HEK293T (cell line): ENCODE data around the gene SCUBE1.

Experiments used
- CTCF ChIA-PET: fragments of 350-600 bp; formaldehyde crosslinking; extraction: SDS; loops from one replicate; lab custom pipeline; 2021; ENCODE audit warnings: antibody characterized with exemption, inconsistent platforms; lab: Yijun Ruan, JAX
- POLR2A ChIA-PET: fragments of 350-600 bp; formaldehyde crosslinking; extraction: SDS; loops from one replicate; lab custom pipeline; 2020; ENCODE audit warnings: antibody characterized with exemption, inconsistent platforms; lab: Yijun Ruan, JAX
- DNase-seq: peaks from one replicate; pipeline ENCODE4 v3.0.0; 2012; ENCODE audit warnings: mixed read lengths; ENCODE audit errors: extremely low spot score
- ARNT ChIP-seq: fragments of 450-650 bp; IDR thresholded peaks from 2 replicates; pipeline ENCODE4 v1.6.1; 2017; ENCODE audit warnings: mild to moderate bottlenecking
- BHLHE40 ChIP-seq: fragments of 450-650 bp; IDR thresholded peaks from 2 replicates; pipeline ENCODE4 v1.6.1; 2016; ENCODE audit warnings: mild to moderate bottlenecking, moderate library complexity, borderline replicate concordance
- CTBP1 ChIP-seq: fragments of 450-650 bp; IDR thresholded peaks from 2 replicates; pipeline ENCODE4 v1.6.1; 2016; ENCODE audit warnings: borderline replicate concordance
- ELF4 ChIP-seq: fragments of 450-650 bp; IDR thresholded peaks from 2 replicates; pipeline ENCODE4 v1.6.1; 2017; ENCODE audit warnings: antibody characterized with exemption
- FOXA1 ChIP-seq: fragments of 450-650 bp; IDR thresholded peaks from 2 replicates; pipeline ENCODE4 v1.6.1; 2016; ENCODE audit warnings: mild to moderate bottlenecking
- FOXK2 ChIP-seq: fragments of 450-650 bp; IDR thresholded peaks from 2 replicates; pipeline ENCODE4 v1.6.1; 2016; ENCODE audit warnings: mild to moderate bottlenecking
- FOXM1 ChIP-seq: fragments of 450-650 bp; IDR thresholded peaks from 2 replicates; pipeline ENCODE4 v1.6.1; 2017; ENCODE audit warnings: mild to moderate bottlenecking, borderline replicate concordance
- HDGF ChIP-seq: fragments of 450-650 bp; IDR thresholded peaks from 2 replicates; pipeline ENCODE4 v1.6.1; 2017; ENCODE audit warnings: antibody characterized with exemption, borderline replicate concordance
- L3MBTL2 ChIP-seq: fragments of 450-650 bp; conservative IDR thresholded peaks from 2 replicates; pipeline ENCODE4 v1.6.1; 2016; ENCODE audit warnings: mild to moderate bottlenecking
- LEF1 ChIP-seq: fragments of 450-650 bp; IDR thresholded peaks from 2 replicates; pipeline ENCODE4 v1.6.1; 2017; ENCODE audit warnings: mild to moderate bottlenecking, borderline replicate concordance
- NFRKB ChIP-seq: fragments of 450-650 bp; IDR thresholded peaks from 2 replicates; pipeline ENCODE4 v1.6.1; 2016; ENCODE audit warnings: mild to moderate bottlenecking, moderate library complexity
- SP1 ChIP-seq: fragments of 450-650 bp; IDR thresholded peaks from 2 replicates; pipeline ENCODE4 v1.6.1; 2017
- SUZ12 ChIP-seq: fragments of 450-650 bp; IDR thresholded peaks from 2 replicates; pipeline ENCODE4 v1.6.1; 2016; ENCODE audit warnings: mild to moderate bottlenecking
- TARDBP ChIP-seq: fragments of 450-650 bp; IDR thresholded peaks from 2 replicates; pipeline ENCODE4 v1.6.1; 2016
- ZNF384 ChIP-seq: fragments of 450-650 bp; IDR thresholded peaks from 2 replicates; pipeline ENCODE4 v1.6.1; 2016
- TF ChIP-seq, protein P1 (sequence below): fragments of 450-650 bp; IDR thresholded peaks from 2 replicates; pipeline ENCODE4 v1.6.1; 2016

The SCUBE1 gene

GRCh38 chr22:43159484-43160178 lies 183.5 kb downstream of the SCUBE1 start:
- ChIA-PET CTCF (interaction anchor here (0.5 kb wide), 1 partner anchor 53 kb away, joined by 3 read pairs; no protein-coding TSS in a partner anchor), POLR2A (interaction anchor here (0.6 to 1.3 kb wide), 2 partner anchors 28 to 201 kb away, joined by 3 to 6 read pairs; no protein-coding TSS in a partner anchor)
- peak; percentile 69 for DNase-seq
- TF ChIP-seq FOXM1, result no peak
- no peak for TF ChIP-seq HDGF
- TF ChIP-seq SP1, result no peak
- no peak for TF ChIP-seq ELF4
- TF ChIP-seq NFRKB, result no peak
- no peak for TF ChIP-seq SUZ12
- TF ChIP-seq TARDBP, result no peak
- no peak for TF ChIP-seq FOXA1
- TF ChIP-seq L3MBTL2, result no peak
- no peak for TF ChIP-seq CTBP1
- TF ChIP-seq, protein P1, sequence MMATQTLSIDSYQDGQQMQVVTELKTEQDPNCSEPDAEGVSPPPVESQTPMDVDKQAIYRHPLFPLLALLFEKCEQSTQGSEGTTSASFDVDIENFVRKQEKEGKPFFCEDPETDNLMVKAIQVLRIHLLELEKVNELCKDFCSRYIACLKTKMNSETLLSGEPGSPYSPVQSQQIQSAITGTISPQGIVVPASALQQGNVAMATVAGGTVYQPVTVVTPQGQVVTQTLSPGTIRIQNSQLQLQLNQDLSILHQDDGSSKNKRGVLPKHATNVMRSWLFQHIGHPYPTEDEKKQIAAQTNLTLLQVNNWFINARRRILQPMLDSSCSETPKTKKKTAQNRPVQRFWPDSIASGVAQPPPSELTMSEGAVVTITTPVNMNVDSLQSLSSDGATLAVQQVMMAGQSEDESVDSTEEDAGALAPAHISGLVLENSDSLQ, result no peak
- no peak for TF ChIP-seq FOXK2
- no peak for TF ChIP-seq BHLHE40
- no peak for TF ChIP-seq ZNF384
- no peak for TF ChIP-seq LEF1
- TF ChIP-seq ARNT, result no peak; the same call in 1 of the 2 replicates

DNA sequence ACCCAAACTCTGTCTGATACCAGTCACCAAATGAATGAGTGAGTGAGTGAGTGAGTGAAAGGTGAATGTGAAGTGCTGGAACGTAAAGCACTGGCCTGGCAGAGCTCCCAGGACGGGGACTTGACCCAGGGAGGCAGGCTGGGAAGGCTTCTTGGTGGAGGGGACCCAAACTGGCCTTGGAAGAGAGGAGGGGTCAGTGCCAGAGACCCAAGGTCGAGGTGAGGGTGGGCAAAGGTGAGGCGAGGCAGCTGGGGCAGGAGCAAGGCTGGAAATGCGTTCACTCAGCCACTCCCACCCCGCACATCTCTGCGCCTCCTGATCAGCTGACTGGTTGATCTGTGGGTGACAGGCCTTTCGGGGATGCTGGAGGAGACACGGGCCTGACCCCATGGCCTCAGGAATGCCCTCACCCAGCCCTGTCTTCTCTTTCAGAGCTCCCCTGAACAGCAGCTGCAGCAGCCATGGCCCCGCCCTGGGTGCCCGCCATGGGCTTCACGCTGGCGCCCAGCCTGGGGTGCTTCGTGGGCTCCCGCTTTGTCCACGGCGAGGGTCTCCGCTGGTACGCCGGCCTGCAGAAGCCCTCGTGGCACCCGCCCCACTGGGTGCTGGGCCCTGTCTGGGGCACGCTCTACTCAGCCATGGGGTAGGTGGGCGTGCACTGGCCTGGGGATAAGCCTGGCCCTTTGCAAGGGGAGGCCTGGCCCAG lies 184.2 kb downstream of the SCUBE1 start:
- no peak for DNase-seq
- POLR2A ChIA-PET, result interaction anchor here (1.3 kb wide), 1 partner anchor 29 kb away, joined by 6 read pairs; no protein-coding TSS in a partner anchor
- CTCF ChIA-PET, result interaction anchor here (0.5 kb wide), 1 partner anchor 53 kb away, joined by 3 read pairs; no protein-coding TSS in a partner anchor
- TF ChIP-seq ZNF384 (no peak), TARDBP (no peak), L3MBTL2 (no peak), SP1 (no peak), CTBP1 (no peak), FOXA1 (no peak), ELF4 (no peak), HDGF (no peak), SUZ12 (no peak), ARNT (no peak), FOXM1 (no peak), FOXK2 (no peak), NFRKB (no peak), BHLHE40 (no peak), LEF1 (no peak)
- TF ChIP-seq, protein P1, result no peak

DNA sequence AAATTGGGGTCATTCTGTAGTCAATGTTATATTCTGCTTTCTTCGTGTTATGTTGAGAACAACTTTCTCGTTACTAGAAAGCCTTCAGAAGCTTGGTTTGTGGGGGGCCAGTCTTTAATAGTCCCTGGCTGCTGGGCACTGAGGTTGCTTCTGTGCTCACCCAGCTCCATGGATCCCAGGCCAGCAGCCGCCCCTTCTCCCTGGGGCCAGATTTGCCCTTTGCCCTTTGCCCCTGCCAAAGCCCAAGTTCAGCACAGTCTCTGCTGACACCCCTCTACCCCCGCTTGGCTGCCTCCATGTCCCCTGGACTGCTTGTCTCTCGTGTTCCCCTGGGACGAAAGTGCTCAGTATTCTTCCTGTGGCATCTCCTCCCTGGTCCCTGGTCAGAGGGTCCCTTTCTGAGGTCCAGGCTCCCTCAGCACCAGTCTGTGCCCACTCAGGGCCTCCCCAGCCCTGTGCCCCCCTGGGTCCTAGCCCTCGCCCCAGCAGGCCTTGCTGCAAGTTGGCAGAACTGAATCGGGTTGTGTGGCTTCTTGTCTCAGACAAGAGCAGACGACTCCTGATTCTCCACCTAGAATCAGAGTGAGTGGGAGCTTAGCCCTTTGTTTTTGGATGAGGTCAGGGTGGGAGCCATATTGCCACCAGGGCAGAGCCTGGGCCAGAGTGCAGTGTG lies 185.2 kb downstream of the SCUBE1 start:
- DNase-seq, result no peak
- POLR2A ChIA-PET, result interaction anchor here (1.3 kb wide), 2 partner anchors 28 to 30 kb away, joined by 4 to 6 read pairs; no protein-coding TSS in a partner anchor
- TF ChIP-seq SUZ12 (no peak), BHLHE40 (no peak), TARDBP (no peak), FOXA1 (no peak), L3MBTL2 (no peak), HDGF (no peak)
- CTCF ChIA-PET, result no interaction called here

DNA sequence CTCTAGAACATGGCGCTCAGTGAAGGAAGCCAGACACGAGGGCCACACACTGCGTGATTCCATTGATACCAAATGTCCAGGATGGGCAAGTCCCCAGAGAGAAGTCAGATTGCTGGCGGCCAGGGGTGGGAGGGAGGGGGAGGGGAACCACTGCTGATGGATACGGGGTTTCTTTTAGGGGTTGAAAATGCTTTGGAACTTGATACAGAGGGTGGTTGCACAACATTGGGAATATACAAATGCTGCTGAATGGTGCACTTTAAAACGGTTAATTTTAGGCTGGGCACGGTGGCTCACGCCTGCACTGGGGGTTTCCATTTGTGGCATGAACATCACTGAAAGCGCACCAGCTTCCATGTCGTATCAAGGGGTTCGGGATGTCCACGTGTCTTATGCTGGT lies 186.8 kb downstream of the SCUBE1 start:
- TF ChIP-seq SP1, result no peak
- CTCF ChIA-PET, result no interaction called here
- POLR2A ChIA-PET, result interaction anchor here (0.6 kb wide), 1 partner anchor 31 kb away, joined by 3 read pairs; no protein-coding TSS in a partner anchor
- DNase-seq, result no peak

GRCh38 chr22:43155789-43156188 lies 187.4 kb downstream of the SCUBE1 start:
- DNase-seq, result no peak
- TF ChIP-seq, protein P1, result no peak
- no peak for TF ChIP-seq ZNF384
- no peak for TF ChIP-seq NFRKB
- TF ChIP-seq ARNT, result no peak
- TF ChIP-seq SP1, result no peak
- TF ChIP-seq FOXA1, result no peak
- POLR2A ChIA-PET, result no interaction called here
- CTCF ChIA-PET, result no interaction called here
